CD14-positive monocyte (primary cell): ENCODE measurements around the gene NUDC. TPM values are rescaled to one million over a fixed set of nuclear protein-coding genes. Genes with fewer than 3 reads are reported as not detected.
A peak's percentile ranks its signal among the peaks of the same experiment; 100 is the strongest.
"Not testable (repeated sequence)": the region's sequence is repeated elsewhere in the genome, so short reads cannot be mapped to it uniquely, and the experiment has no call there.

Experiments used
- DNase-seq, 3 donors: peaks; one replicate each; pipeline ENCODE4 v3.0.0-alpha.2; 2011 to 2022
- H2AFZ ChIP-seq: 2 replicates; pipeline ENCODE4 v1.6.0; 2012; ENCODE audit warnings: mild to moderate bottlenecking, low read depth, low read length, inconsistent platforms; ENCODE audit not compliant: insufficient read depth, poor library complexity, severe bottlenecking
- H3K27ac ChIP-seq, 2 donors: 1 replicate in 1 of 2; 2 replicates in 1 of 2; pipeline ENCODE4 v1.5.1; 2012 to 2013; ENCODE audit warnings: low read length in 2 of 2, control low read depth in 1 of 2, inconsistent platforms in 1 of 2, low read depth in 1 of 2, mild to moderate bottlenecking in 1 of 2
- H3K27me3 ChIP-seq, 2 donors: one replicate each; pipeline versions ENCODE4 v1.6.0 to v1.6.1; 2011 to 2013; ENCODE audit warnings: low read length in 2 of 2; ENCODE audit not compliant: control insufficient read depth in 2 of 2, insufficient read depth in 2 of 2
- H3K36me3 ChIP-seq, 2 donors: replicated peaks in 1 of 2; 1 replicate in 1 of 2; 2 replicates in 1 of 2; pipeline versions ENCODE4 v1.5.1 to v1.6.1; 2012 to 2013; ENCODE audit warnings: low read length in 2 of 2, control low read depth in 1 of 2, inconsistent platforms in 1 of 2, mild to moderate bottlenecking in 1 of 2; ENCODE audit not compliant: insufficient read depth in 2 of 2, control insufficient read depth in 1 of 2
- H3K4me1 ChIP-seq, 2 donors: 1 replicate in 1 of 2; 2 replicates in 1 of 2; pipeline versions ENCODE4 v1.5.1 to v1.6.1; 2012 to 2013; ENCODE audit warnings: low read length in 2 of 2, control low read depth in 1 of 2, inconsistent platforms in 1 of 2, mild to moderate bottlenecking in 1 of 2, moderate library complexity in 1 of 2; ENCODE audit not compliant: insufficient read depth in 2 of 2, control insufficient read depth in 1 of 2
- H3K4me2 ChIP-seq: replicated peaks from 2 replicates; pipeline ENCODE3; 2012; ENCODE audit warnings: low read length, moderate library complexity, mild to moderate bottlenecking; ENCODE audit not compliant: poor library complexity, severe bottlenecking; ENCODE audit errors: extremely low read depth
- H3K4me3 ChIP-seq, 3 experiments: fragments of 200-600 bp in 1 of 3; sonication (generic) in 1 of 3; replicated peaks in 1 of 3; 1 replicate in 2 of 3; 2 replicates in 1 of 3; pipeline ENCODE4 v1.5.1; 2011 to 2013; ENCODE audit warnings: low read length in 3 of 3, mild to moderate bottlenecking in 3 of 3, control low read depth in 2 of 3, low read depth in 2 of 3, inconsistent platforms in 1 of 3, moderate library complexity in 1 of 3
- H3K79me2 ChIP-seq: 2 replicates; pipeline ENCODE4 v1.6.0; 2012; ENCODE audit warnings: mild to moderate bottlenecking, control low read depth, inconsistent platforms, low read length, moderate library complexity; ENCODE audit not compliant: insufficient read depth
- H3K9ac ChIP-seq: 2 replicates; pipeline ENCODE4 v1.6.0; 2017; ENCODE audit warnings: low read length, mild to moderate bottlenecking; ENCODE audit not compliant: insufficient read depth, poor library complexity, severe bottlenecking
- H3K9me3 ChIP-seq, 2 donors: replicated peaks in 1 of 2; 1 replicate in 1 of 2; 2 replicates in 1 of 2; pipeline versions ENCODE4 v1.5.1 to v1.6.1; 2012 to 2013; ENCODE audit warnings: low read length in 2 of 2, control low read depth in 1 of 2; ENCODE audit not compliant: control insufficient read depth in 1 of 2, insufficient read depth in 1 of 2
- H4K20me1 ChIP-seq: 2 replicates; pipeline ENCODE4 v1.6.0; 2012; ENCODE audit warnings: mild to moderate bottlenecking, low read length, control low read depth, moderate library complexity; ENCODE audit not compliant: insufficient read depth
- H3K27ac Mint-ChIP-seq, 7 donors: one replicate each; pipeline ENCODE4 v1.8.0; 2020; ENCODE audit warnings: mild to moderate bottlenecking in 7 of 7, mixed read lengths in 7 of 7, moderate library complexity in 6 of 7, inconsistent platforms in 2 of 7
- H3K27me3 Mint-ChIP-seq, 3 donors: one replicate each; pipeline ENCODE4 v1.8.0; 2021 to 2022; ENCODE audit warnings: low read depth in 3 of 3, mild to moderate bottlenecking in 3 of 3, mixed read lengths in 3 of 3, moderate library complexity in 3 of 3, inconsistent platforms in 1 of 3
- H3K36me3 Mint-ChIP-seq, 2 donors: one replicate each; pipeline ENCODE4 v1.8.0; 2020; ENCODE audit warnings: mixed read lengths in 2 of 2, inconsistent platforms in 1 of 2, mild to moderate bottlenecking in 1 of 2
- H3K4me1 Mint-ChIP-seq: one replicate; pipeline ENCODE4 v1.8.0; 2020; ENCODE audit warnings: mild to moderate bottlenecking, mixed read lengths
- H3K4me3 Mint-ChIP-seq, 2 donors: one replicate each; pipeline ENCODE4 v1.8.0; 2020; ENCODE audit warnings: mild to moderate bottlenecking in 2 of 2, mixed read lengths in 2 of 2, moderate library complexity in 1 of 2
- H3K9me3 Mint-ChIP-seq, 7 donors: one replicate each; pipeline ENCODE4 v1.8.0; 2020 to 2022; ENCODE audit warnings: mixed read lengths in 7 of 7, mild to moderate bottlenecking in 6 of 7, moderate library complexity in 6 of 7, inconsistent platforms in 2 of 7
- CTCF ChIP-seq: fragments of 200-600 bp; IDR thresholded peaks from one replicate; pipeline ENCODE4 v1.8.0; 2022; ENCODE audit warnings: antibody characterized with exemption, mild to moderate bottlenecking
- WGBS: methylation state at CpG from one replicate; pipeline ENCODE4 v1.1.5; 2013; ENCODE audit warnings: missing lambda C conversion rate; ENCODE audit not compliant: insufficient coverage; 5-methylcytosine and 5-hydroxymethylcytosine counted together
- intact Hi-C, 2 donors: fragments of 100-400 bp; cut with micrococcal nuclease; formaldehyde crosslinking; loops; one replicate each; pipeline versions ENCODE4 v1.15.0 to v1.15.1; 2023
- polyA plus RNA-seq, 3 donors: library from polyadenylated mRNA; depleted of rRNA in 1 of 3; unstranded in 2 of 3; stranded (reverse) in 1 of 3; fragments of 300-500 nt in 2 of 3; fragments of >200 nt in 1 of 3; fragmentation: Illumina TruSeq in 2 of 3; gene quantifications; 1 replicate in 2 of 3; 2 replicates in 1 of 3; pipeline ENCODE4 v1.2.3, GENCODE V29; 2012 to 2021

NUDC gene
- polyA plus RNA-seq, 3 donors = 28.3 to 58.3 (median 47.4) TPM

GRCh38 chr1:26879793-26880192 lies 41.8 kb upstream of the NUDC start:
- Histone ChIP-seq H2AFZ (no peak overlapping the region), H3K27ac (no peak overlapping the region), H3K4me3 (no peak overlapping the region), H3K9me3 (no peaks in the 10 kb centered on the region), H4K20me1 (peaks cover 35% of the 10 kb centered on the region), H3K79me2 (peaks cover 4% of the 10 kb centered on the region), H3K9ac (no peak overlapping the region), H3K27me3 (no peaks in the 10 kb centered on the region), H3K36me3 (peaks cover 69 to 92% of the 10 kb centered on the region in 2 donors), H3K4me1 (no peaks in the 10 kb centered on the region), H3K4me2 (no peak overlapping the region)
- peaks cover 60 to 83% of the 10 kb centered on the region in 2 donors for H3K36me3 Mint-ChIP-seq
- 90% methylated on average over 2 of the region's 4 CpGs for WGBS
- intact Hi-C loops = loop anchor here (2.0 to 10.0 kb wide), 6 partner anchors 27 to 385 kb away; no protein-coding TSS in a partner anchor
- no peak overlapping the region for H3K27ac Mint-ChIP-seq
- H3K4me1 Mint-ChIP-seq = no peaks in the 10 kb centered on the region
- no peak for TF ChIP-seq CTCF
- DNase-seq = no peak
- no peak overlapping the region for H3K4me3 Mint-ChIP-seq
- H3K27me3 Mint-ChIP-seq = no peaks in the 10 kb centered on the region
- no peaks in the 10 kb centered on the region for H3K9me3 Mint-ChIP-seq

GRCh38 chr1:26881611-26882010 lies 39.9 kb upstream of the NUDC start:
- H2AFZ ChIP-seq, H3K27ac ChIP-seq, H3K4me1 Mint-ChIP-seq, intact Hi-C loops, H3K27me3 Mint-ChIP-seq, H3K4me3 Mint-ChIP-seq, H3K79me2 ChIP-seq, H3K4me1 ChIP-seq, H3K9me3 Mint-ChIP-seq, H3K4me3 ChIP-seq, H3K9ac ChIP-seq, DNase-seq, H3K4me2 ChIP-seq, H3K9me3 ChIP-seq, H3K27me3 ChIP-seq: not testable (repeated sequence)
- H3K27ac Mint-ChIP-seq = peak overlapping the region in 1 of 7 donors; percentile 40
- WGBS = 100% methylated on average over 4 of the region's 6 CpGs
- Histone ChIP-seq H3K36me3 (peaks cover 81 to 94% of the 10 kb centered on the region in 2 donors), H4K20me1 (peaks cover 44% of the 10 kb centered on the region)
- peaks cover 69 to 88% of the 10 kb centered on the region in 2 donors for H3K36me3 Mint-ChIP-seq
